H7 (cell line): Measurements from ENCODE around the gene GALNT18. TPM values are rescaled to one million over a fixed set of nuclear protein-coding genes. Genes with fewer than 3 reads are reported as not detected.
"Not testable (repeated sequence)": the region's sequence is repeated elsewhere in the genome, so short reads cannot be mapped to it uniquely, and the experiment has no call there.

Experiments used
- DNase-seq: peaks from one replicate; pipeline ENCODE4 v3.0.0; 2012
- H3K27me3 ChIP-seq: 2 replicates; pipeline ENCODE4 v1.6.0; 2011; ENCODE audit warnings: mild to moderate bottlenecking, low read length; ENCODE audit not compliant: control insufficient read depth, insufficient read depth
- H3K36me3 ChIP-seq: replicated peaks from 2 replicates; pipeline ENCODE4 v1.5.1; 2011; ENCODE audit warnings: low read length; ENCODE audit not compliant: control insufficient read depth, insufficient read depth
- H3K4me3 ChIP-seq: 2 replicates; pipeline ENCODE4 v1.5.1; 2011; ENCODE audit warnings: low read depth, mild to moderate bottlenecking, control low read depth, low read length, moderate library complexity; ENCODE audit not compliant: insufficient read depth
- total RNA-seq: library from RNA; depleted of rRNA; stranded (reverse); fragments of >200 nt; shearing (Covaris generic); gene quantifications from 2 replicates; pipeline ENCODE4 v1.2.3, GENCODE V29; 2014

The GALNT18 gene
- total RNA-seq, 1 experiment from 2014 or later, result 1.9 TPM

DNA sequence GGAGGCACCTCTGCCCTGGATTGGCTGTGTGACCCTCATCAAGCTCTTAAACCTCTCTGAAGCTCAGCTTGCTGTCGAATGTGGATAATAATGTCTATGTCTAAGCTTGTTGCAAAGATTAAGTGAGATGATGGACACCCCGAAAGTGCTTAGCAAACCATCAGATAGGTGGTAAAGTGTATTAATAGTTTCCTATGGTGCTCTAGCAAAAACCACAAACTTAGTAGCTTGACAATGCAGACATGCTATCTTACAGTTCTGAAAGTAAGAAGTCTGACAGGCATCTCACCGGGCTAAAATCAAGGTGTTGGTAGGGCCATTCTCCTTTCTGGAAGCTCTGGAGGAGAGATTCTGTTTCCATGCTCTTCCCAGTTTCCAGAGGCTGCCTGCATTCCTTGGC lies 162.2 kb downstream of the GALNT18 start:
- no peak overlapping the region for H3K4me3 ChIP-seq
- no peaks in the 10 kb centered on the region for H3K27me3 ChIP-seq
- H3K36me3 ChIP-seq, result no peaks in the 10 kb centered on the region
- DNase-seq, result no peak

- Histone ChIP-seq H3K36me3 (no peaks in the 10 kb centered on the region), H3K4me3 (no peak overlapping the region), H3K27me3 (no peaks in the 10 kb centered on the region)
- no peak for DNase-seq
These were observed 163.3 kb downstream of the GALNT18 start for GRCh38 chr11:11458485-11458884.

DNA sequence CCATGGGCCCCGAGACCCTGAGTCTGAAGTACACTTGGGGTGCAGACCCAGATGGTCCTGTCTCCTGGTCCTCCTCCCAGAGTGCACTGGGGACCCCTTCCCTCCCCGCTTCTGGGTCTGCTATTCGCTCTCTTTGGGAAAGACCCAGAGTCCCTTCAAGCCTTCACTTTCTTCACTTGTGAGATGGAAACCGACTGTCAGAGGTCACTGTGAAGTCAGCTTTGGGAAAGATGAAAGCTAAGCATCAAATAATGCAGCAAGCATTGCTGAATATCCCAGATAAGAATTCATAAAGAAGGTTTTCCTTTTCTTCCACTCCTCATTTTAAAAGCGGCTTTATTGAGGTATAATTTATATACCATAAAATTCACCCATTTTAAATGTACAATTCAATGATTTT lies 163.8 kb downstream of the GALNT18 start:
- no peak for DNase-seq
- no peaks in the 10 kb centered on the region for H3K36me3 ChIP-seq
- H3K4me3 ChIP-seq, result no peak overlapping the region
- H3K27me3 ChIP-seq, result no peaks in the 10 kb centered on the region

DNA sequence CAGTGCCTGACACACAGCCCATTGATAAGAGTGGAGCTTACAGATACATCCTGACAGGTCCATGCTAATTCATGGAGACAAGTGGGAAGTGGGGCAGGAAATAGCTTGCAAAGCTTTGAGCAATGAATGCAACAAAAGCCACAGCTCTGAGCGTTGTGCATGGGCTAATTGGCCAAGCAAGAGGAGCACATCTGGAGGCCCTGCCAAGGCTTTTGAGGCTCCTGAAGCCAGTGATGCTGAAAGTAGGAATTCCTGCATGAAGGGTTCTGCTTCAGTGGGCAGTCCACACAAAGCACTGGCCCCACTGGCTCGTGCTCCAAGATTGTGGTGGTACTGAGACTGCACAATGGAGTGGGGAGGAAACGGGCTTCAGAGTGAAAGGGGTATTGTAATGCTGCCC lies 164.9 kb downstream of the GALNT18 start:
- no peaks in the 10 kb centered on the region for H3K36me3 ChIP-seq
- DNase-seq, result no peak
- no peaks in the 10 kb centered on the region for H3K27me3 ChIP-seq
- no peak overlapping the region for H3K4me3 ChIP-seq

- no peaks in the 10 kb centered on the region for H3K27me3 ChIP-seq
- no peak overlapping the region for H3K4me3 ChIP-seq
- DNase-seq, result no peak
- no peaks in the 10 kb centered on the region for H3K36me3 ChIP-seq
These were observed 167.1 kb downstream of the GALNT18 start for GRCh38 chr11:11454671-11455223.

DNA sequence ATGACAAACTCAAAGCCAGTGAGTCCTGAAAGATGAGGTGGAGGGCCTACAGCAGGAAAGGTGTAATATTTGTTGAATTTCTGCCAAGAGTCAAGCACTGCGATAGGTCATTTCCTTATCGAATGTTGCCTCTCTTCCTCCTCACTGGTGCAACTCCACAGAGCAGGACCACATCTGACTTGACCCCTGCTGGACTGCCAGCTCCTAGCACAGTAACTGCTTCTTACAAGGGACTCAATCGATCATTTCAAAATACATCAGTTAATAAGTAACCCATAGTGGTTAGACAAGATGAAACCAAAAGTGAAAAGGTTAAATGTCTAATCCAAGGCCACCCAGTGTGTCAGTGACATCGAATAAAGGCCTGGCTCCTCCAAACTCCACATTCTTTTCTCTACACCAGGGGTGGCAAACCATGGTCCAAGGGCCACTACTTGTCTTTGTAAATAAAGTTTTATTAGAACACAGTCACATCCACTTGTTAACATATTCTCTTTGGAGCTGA lies 170.3 kb downstream of the GALNT18 start:
- Histone ChIP-seq H3K27me3 (no peaks in the 10 kb centered on the region), H3K4me3 (no peak overlapping the region), H3K36me3 (no peaks in the 10 kb centered on the region)
- no peak for DNase-seq

GRCh38 chr11:11450744-11451362 lies 171.0 kb downstream of the GALNT18 start:
- no peaks in the 10 kb centered on the region for H3K36me3 ChIP-seq
- DNase-seq, result no peak

DNA sequence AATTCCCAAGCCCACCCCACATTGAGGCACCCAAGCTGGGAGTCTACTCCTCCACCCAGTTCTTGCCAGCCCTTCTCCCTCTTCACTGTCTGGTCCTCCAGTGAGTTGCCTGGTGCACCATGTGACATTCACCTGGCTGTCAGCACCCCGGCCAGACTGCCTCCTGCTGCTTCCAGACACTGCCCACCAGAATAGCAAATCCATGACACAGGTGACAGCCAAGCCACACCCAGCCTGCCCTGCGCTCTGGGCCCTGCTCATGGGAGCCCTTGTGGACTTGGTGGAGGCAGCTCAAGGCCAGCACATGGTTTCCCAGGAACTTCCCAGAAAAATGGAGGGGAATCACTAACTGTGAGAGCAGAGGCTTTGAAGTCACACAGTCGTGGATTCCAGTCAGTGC lies 172.5 kb downstream of the GALNT18 start:
- no peaks in the 10 kb centered on the region for H3K27me3 ChIP-seq
- H3K36me3 ChIP-seq, result no peaks in the 10 kb centered on the region
- no peak for DNase-seq
- H3K4me3 ChIP-seq, result no peak overlapping the region

More at GRCh38 chr11:11450744-11451362, 171.0 kb downstream of the GALNT18 start:
- H3K27me3 ChIP-seq, result no peaks in the 10 kb centered on the region
- no peak overlapping the region for H3K4me3 ChIP-seq

DNA sequence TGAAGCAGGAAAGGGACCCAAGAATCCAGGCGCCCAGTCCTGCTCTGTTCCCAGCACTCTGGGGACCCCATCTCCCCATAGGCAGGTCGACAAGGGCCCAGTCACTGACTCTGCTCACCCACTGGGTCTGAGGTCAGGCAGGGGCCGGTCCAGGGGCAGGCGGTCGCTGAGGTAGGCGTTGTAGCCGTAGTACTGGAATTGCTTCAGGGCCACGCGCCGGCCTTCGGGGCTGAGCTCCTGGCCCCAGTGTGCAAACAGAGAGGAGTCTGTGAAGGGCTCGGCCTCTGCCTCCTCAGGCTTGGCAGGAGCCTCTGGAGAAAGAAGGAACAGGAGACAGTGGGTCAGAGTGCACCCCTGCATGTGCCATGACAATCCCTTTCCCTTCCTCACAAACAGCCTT lies 173.2 kb downstream of the GALNT18 start:
- Histone ChIP-seq H3K36me3 (no peaks in the 10 kb centered on the region), H3K27me3 (no peaks in the 10 kb centered on the region), H3K4me3 (no peak overlapping the region)
- DNase-seq, result no peak

GRCh38 chr11:11447601-11448000 lies 174.2 kb downstream of the GALNT18 start:
- not testable (repeated sequence) for H3K27me3 ChIP-seq, H3K4me3 ChIP-seq, DNase-seq, H3K36me3 ChIP-seq

GRCh38 chr11:11446967-11447366 lies 174.8 kb downstream of the GALNT18 start:
- no peaks in the 10 kb centered on the region for H3K36me3 ChIP-seq
- H3K27me3 ChIP-seq, result no peaks in the 10 kb centered on the region
- no peak for DNase-seq
- H3K4me3 ChIP-seq, result no peak overlapping the region

- peak; percentile 53 for DNase-seq
These were observed 175.2 kb downstream of the GALNT18 start for GRCh38 chr11:11446564-11446963.

GRCh38 chr11:11445441-11446185 lies 176.2 kb downstream of the GALNT18 start:
- H3K27me3 ChIP-seq, result no peaks in the 10 kb centered on the region
- DNase-seq, result no peak
- no peak overlapping the region for H3K4me3 ChIP-seq
- no peaks in the 10 kb centered on the region for H3K36me3 ChIP-seq

More at GRCh38 chr11:11446564-11446963, 175.2 kb downstream of the GALNT18 start:
- Histone ChIP-seq H3K27me3 (no peaks in the 10 kb centered on the region), H3K4me3 (no peak overlapping the region), H3K36me3 (no peaks in the 10 kb centered on the region)

DNA sequence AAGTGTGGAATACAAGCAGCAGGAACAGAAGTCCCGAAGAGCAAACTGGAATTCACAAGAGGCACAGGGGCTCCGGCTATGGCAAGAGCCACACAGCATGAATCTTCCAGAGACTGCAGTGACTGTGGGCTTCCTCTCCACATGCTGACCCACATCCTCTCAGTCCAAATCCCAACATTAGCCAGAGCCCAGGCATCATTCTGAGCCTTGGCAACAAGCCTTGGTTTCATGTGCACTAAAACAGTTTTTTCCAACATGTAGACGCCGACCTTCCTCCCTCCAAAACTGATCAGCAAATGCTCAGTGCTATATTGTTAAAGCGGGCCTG lies 177.0 kb downstream of the GALNT18 start:
- H3K36me3 ChIP-seq, result no peaks in the 10 kb centered on the region
- no peak overlapping the region for H3K4me3 ChIP-seq
- no peak for DNase-seq
- no peaks in the 10 kb centered on the region for H3K27me3 ChIP-seq
